Right hindlimb (tissue), 1 donor: ENCODE data around the gene MRPS24.
"Not testable (repeated sequence)": the region's sequence is repeated elsewhere in the genome, so short reads cannot be mapped to it uniquely, and the experiment has no call there.

Source experiments
- DNase-seq: peaks from one replicate; pipeline ENCODE4 v3.0.0-alpha.2; 2018

MRPS24 gene

DNA sequence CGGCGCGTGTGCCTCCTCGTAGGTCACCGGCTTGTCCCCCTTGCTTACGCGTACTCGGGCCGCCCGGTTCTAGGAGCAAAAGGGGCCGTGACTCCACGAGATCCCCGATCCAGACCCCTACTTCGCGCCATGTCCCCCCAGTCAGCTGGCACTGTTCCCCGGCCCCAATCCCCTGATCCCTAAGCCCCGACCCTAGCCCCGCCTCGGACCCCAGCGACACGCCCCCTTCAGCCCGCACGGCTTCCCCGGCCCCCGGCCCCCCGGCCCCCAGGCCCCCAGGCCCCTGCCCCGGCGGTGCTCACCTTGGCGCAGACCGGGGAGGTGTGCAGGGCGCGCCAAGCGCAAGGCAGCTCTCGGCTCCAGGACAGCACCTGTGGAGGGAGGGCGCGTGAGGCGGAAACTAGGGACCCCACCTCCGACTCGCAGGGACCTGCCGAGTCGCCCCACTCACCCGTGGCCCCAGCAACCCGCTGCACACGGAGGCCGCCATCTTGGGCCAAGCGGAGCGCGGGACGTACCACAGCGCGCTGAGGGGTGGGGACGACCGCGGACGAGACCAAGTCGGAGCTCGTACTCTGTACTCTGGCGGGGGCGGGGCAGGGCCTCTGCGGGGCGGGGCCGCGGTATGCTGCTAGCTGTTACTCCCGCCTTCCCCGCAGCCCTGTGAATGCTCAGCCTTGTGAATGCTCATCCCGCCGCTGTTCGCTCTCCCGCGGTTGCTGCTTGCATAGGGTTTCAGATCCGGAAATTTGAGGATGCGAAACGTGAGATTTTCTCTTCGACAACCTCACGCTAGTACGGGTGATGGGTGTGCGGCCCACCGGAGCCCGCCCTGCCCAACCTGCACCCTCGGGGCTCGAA is at the start of gene MRPS24:
TSS of gene MRPS24 (minus strand) at position 512 of the 861 bp plus-strand sequence. CDS start at position 490, 22 bp downstream.
- peak; percentile 97 for DNase-seq

DNA sequence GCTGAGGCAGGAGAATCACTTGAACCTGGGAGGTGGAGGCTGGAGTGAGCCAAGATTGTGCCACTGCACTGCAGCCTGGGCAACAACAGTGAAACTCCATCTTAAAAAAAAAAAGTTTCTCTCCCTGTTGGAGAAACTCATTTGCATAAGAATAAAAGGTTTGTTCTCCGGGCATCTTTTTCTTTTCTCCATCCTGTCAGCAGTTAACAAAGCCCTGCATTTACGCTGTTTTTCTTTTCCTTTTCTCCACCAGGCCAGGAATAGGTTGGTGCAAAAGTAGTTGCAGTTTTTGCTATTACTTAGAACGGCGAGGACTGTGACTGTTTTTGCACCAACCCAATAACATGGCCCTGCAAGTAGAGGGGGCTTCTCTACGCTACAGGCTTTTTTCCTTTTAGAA is 46.6 kb upstream of the MRPS24 start:
- no peak for DNase-seq

DNA sequence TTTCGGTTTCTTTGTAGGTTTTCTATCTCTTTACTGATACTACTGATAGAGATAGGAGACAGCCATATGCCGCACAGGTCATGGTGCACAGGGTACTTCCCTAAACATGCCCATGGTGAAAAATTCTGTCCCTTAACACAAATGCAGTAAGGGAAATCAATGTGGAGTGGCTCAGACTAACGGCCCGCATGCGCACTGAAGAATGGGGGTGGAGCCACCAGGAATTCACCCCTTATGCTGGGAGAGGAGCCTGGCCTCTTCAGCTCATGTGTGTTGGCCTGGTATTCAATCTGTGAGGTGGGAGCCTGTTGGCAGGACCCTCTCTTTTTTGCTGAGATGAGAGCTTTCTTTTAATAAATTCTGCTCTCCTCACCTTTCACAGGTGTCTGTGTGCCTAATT is 45.5 kb upstream of the MRPS24 start:
- DNase-seq = no peak

DNA sequence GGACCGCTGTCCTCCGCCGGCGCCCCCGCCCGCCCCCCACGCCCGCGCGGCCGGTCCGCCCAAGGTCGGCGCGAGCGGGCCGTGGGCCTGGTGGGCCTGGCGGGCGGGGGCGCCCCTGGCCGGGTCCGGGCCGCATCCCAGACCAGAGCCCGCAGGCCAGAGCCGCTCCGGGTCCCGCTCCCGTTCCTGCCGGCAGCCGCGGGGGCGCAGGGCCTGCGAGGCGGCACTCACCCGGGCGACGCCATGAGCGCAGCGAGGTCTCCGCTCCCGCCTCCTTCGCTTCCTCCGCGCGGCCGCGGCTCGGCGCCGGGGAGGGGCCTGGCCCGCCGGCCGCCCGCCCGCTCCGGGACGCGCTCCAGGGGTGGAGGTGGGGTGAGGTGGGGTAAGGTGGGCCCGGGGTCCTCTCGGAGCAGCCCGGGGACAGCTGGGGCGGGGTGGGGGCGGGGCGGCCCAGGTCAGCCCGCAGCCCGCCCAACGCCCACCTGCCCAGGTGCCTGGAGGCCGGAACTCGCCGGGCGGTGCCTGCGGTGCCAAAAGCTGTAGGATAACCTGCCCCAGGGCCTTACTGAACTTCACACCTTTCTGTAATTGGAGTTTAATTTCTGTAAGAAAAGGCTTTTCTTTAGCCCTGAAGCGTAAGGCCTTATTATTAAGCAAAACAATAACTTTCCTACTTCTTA is 37.2 kb upstream of the MRPS24 start, which contains the start of gene URGCP:
TSS of gene URGCP (minus strand) at position 266 of the 680 bp plus-strand sequence. CDS start at position 245, 21 bp downstream.
- DNase-seq = peak; percentile 59

DNA sequence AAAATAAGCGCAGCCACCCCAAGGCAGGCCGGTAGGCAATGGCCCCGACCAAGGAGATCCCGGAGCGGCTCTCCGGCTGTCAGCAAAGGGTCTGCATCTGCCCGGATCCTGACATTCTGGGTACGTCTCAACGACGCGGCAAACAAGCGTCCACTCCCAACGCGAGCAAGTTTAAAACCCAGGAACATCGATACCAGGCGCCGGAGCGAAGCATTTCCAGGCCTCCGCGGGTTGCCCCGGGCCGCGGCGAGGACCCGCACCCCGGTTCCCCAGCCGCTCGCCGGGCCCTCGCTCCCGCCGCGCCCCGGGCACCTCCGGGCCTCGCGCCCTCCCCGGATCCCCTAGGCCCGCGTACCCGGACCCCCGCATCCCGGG is 36.6 kb upstream of the MRPS24 start:
- DNase-seq = peak; percentile 65

DNA sequence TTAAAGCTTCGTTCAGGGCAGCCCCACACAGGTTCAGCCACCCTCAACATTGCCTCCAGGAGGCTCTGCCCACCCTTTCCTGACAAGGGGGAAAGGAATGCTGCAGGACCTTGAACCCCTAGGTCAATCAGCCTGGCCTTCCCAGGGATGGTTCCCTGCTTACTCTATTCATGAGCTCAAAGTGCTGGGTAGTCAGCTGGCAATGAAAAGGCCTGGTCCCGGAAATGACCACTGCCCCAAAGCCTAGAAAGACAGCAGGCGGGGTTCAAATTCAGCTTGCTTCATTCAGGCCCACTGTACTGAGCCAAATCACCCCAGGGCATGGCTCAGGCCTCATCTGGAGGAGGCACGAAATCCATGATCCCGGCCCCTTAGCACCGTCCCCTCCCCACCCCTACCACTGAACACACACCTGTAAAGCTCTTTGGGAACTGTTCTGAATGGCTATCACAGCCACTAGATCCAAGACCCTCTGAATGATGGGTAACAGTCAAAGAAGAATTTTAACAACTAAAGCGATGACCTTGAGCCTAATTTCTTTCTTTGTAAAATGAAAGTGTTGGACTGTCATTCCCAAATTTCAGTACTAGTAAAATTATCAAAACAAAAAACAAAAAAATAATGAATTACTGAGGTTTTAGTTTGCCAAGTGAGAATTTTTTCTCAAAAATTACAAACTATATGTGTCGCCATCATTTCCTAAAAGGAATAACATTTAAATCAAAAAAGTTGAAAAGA is 36.1 kb upstream of the MRPS24 start:
- no peak for DNase-seq

DNA sequence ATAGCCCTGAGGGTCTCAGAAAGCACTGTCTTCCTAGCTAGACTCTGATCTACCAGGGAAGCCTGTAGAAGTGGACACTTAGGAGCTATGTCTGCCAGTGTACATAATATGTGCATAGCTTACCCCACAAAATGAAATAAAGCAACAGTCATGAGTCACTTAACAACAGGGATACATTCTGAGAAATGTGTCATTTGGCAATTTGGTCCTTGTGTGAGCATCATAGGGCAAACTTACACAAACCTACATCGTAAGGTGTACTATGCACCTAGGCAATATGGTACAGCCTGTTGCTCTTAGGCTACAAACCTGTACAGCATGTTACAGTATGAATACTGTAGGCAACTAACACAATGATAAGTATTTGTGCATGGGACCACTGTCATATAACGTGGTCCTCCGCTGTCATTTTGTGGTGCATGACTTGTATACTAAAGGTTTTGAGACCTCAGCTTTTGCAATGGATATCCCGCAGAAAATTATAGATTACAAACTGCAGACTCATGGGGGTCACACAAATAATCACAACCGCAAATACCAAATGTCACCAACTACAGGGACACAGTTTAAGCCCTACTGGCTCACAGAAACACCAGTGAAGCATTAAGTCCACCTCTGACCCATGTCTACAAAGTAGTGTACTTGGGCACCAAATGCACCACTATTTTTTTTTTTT is 35.4 kb upstream of the MRPS24 start:
- DNase-seq = no peak

DNA sequence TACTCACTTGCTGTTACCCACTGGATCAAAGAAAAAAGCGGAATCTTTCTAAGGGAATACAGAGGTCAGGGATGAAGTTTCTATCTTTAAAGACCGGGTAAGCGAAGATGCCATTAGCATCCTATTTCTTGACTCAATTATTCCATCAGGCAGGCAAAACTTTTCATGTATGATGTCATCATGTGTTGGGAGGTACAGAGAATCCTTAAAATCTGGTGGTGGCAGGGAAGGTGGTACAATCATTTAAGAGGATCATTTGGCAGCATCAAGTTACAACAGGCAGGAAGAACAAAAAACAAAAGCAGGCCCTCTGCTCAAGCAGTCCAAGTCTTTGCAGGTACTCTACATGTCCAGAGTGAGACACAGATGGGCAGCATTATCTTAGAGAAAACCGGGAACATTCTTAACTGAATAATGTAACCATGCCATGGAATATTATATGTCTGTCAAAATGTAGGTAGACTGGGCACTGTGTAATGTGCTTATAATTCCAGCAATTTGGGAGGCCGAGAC is 33.3 kb upstream of the MRPS24 start:
- no peak for DNase-seq

DNA sequence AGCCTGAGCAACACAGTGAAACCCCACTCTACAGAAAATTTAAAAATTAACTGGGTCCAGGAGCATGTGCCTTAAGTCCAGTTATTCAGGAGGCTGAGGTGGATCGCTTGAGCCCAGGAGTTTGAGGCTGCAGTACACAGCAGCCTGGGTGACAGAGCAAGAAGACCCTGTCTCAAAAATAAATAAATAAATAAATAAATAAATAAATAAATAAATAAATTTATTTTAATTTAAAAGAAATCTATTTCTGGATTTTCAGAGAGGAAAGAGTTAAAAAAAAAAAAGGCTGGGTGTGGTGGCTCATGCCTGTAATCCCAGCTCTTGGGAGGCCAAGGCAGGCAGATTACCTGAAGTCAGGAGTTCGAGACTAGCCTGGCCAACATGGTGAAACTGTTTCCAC is 29.3 kb upstream of the MRPS24 start:
- DNase-seq = not testable (repeated sequence)

DNA sequence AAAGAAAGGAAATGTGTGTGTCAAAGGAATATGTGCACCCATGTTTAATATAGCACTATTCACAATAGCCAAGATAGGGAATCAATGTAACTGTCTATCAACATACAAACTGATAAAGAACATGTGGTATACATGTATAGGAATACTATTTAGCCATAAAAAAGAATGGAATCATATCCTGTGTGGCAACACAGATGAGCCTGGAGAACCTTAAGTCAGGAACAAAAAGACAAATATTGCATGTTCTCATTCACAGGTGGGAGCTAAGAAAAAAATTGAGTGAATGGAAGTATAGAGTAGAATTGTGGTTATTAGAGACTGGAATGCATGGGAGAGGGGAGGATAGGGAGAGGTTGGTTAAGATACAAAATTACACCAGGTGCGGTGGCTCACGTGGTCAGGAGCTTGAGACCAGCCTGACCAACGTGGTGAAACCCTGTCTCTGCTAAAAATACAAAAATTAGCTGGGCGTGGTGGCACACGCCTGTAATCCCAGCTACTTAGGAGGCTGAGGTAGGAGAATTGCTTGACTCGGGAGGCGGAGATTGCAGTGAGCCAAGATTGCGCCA is 26.6 kb upstream of the MRPS24 start:
- DNase-seq = no peak

DNA sequence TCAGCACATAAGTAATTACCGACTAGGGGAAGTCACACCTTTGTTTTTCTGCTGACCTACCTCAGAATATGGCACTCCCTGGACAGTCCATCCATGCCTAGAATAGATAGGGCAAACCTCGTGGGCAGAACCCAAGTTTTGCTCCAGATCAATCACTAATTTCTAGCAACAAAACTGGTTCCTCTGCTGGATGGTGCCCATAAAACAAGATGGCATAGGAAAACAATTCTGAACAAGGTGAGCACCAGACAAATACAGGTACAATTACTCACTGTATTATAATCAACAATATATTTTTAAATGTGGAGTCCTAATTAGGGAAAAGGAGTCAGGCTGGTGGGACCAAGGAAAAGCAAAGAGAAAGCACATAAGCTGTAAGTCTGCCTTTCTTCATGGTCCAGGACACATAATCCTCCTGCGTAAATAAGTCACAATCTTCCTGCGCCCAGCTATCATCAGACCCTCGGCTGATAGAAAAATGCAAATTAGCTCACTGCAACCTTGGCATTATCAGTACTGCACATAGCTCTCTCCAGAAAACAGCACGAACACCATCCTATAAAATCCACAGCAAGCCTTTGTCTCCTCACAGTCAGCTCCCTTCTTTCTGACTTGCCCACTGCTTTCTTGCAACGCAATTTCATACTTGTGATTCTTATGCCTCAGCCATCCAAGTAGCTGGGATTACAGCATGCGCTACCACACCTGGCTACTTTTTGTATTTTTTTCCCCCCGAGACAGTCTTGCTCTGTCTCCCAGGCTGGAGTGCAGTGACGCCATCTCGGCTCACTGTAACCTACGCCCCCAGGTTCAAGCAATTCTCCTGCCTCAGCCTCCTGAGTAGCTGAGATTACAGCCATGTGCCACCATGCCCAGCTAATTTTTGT is 22.0 kb upstream of the MRPS24 start:
- DNase-seq = no peak

DNA sequence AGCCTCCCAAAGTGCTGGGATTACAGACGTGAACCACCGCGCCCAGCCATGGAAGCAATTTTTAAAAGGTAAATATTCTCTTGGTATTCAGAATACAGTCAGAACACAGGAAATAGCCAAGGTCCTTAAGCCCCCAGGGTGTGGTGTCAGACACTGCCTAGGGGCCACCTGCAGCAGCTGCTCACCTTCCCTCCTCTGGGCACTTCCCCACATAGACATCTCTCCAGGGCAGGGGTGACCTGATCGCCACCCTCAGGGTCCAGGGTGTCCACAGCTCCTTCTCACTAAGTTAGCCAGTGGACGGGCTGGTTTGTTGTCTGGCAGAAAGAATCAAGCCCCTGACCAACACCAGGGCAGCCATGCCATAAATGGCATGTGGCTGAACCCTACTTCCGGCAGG is 21.2 kb upstream of the MRPS24 start:
- no peak for DNase-seq

DNA sequence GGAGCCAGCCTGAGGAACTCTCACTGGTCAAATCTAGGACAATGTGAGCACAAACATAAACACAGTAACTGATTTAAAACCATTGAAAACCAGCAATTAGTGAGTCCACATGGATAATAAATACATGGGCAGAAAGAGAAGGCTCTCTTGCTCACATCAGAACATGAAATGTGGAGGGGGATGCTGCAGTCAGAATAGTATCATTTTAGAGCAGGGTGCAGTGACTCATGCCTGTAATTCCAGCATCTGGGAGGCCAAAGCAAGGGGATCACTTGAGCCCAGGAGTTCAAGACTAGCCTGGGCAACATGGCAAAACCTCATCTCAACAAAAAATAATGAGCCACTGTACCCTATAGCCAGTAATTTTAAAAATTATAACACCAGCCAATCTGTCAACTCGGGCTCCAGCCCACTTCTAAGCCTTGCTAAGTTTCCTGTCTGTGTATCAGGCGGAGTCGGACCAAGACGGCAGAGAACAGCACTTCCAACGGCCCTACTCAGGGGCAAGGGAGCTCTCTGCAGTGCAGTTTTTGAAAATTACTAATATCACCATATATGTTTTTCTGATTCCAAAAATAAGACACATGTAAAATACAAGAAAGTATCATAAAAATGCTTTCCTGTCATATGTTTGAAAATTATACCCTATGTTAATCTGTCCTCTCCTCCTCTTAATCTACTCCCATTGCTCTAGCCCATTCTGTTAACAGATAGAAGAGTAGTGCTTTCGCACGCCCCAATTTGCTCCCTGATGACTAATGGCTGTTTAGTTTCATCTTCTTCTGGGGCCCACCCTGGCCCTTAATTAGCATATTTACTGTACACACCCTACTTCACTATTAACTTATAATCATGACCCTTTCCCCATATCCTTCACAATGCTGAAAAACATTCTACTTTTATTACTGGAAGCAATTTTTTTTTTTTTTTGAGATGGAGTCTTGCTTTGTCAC is 20.0 kb upstream of the MRPS24 start:
- no peak for DNase-seq

DNA sequence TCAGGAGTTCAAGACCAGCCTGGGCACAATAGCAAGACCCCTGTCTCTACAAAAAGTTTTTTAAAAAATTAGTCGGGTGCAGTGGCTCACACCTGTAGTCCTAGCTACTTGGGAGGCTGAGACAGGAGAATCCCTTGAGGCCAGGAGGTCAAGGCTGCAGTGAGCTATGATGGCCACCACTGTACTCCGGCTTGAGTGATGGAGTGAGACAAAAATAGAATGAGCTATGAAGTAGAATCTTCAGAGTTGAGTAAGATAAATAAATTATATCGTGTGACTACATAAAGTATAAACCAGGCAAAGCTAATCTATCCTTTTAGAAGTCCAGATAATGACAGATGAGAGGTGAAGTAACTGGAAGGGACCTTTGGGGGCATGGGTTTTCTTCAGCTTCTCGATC is 15.3 kb upstream of the MRPS24 start:
- DNase-seq = no peak

DNA sequence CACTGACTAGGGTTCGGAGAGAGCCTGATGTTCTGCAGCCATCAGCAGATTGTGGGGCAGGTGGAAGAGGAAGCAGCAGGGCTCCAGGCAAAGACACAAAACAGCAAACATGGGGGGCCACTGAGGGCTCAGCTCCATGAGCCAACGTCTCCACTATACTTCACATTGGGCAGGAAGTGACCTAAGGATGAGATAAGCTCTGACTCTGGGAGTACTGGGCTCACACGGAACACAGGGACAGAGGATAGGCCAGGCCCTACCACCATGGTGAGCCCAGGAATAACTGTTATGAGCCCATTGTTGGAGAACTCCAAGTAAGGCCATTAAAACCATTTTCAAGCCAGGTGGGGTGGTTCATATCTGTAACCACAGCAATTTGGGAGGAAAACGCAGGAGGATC is 14.9 kb upstream of the MRPS24 start:
- no peak for DNase-seq

DNA sequence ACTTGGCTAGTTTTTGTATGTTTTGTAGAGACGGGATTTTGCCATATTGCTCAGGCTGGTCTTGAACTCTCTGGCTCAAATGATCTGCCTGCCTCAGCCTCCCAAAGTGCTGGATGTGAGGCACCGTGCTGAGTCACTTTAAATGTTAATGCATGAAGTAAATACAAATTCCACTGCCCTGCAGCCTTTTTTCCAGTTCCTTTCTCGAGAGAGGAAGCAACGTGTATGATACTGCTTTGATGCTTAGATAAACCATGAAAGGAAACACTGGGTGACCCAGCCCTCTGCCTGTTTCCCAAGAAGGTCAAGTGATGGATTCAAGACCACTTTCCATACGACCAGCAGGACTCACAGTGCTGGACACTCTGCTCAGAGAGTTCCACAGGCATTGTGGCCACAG is 11.3 kb upstream of the MRPS24 start:
- DNase-seq = no peak

DNA sequence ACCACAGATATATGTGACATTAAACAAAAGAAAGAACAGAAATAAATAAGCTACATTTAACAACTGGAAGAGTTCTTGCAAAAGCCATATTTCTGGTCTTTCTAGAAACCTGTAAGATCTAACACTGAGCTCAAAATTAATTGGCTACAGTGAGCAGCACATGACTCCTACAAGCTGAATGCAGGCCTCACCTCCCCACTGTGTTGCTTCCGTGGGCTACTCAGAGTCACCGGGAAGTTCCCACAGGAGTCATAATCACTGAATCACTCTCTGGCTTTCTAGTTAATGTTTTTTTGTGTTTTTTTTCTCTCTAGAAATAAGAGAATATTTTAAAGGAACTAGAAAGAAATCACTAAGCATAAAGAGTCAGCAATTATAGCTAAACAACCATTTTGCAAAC is 10.2 kb upstream of the MRPS24 start:
- DNase-seq = no peak

DNA sequence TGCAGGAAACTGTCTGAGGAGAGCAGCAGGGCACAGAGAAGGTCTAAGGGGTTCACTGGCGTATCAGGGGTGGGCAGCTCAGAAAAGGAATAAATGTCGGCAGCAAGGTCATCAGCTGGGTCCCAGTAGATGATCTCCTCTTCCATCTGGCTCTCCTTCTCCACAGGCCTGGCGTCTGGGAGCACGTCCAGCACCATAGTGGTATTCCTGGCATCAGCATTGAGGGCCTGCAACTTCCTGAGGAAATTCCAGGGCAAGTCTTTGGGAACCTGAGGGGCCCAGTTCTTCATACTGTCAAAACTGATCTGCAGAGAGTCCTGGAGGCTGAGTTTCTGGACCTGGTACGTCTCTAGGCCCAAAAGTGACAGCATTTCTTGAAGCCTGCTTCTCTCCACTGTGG is 9.6 kb upstream of the MRPS24 start:
- DNase-seq = no peak

DNA sequence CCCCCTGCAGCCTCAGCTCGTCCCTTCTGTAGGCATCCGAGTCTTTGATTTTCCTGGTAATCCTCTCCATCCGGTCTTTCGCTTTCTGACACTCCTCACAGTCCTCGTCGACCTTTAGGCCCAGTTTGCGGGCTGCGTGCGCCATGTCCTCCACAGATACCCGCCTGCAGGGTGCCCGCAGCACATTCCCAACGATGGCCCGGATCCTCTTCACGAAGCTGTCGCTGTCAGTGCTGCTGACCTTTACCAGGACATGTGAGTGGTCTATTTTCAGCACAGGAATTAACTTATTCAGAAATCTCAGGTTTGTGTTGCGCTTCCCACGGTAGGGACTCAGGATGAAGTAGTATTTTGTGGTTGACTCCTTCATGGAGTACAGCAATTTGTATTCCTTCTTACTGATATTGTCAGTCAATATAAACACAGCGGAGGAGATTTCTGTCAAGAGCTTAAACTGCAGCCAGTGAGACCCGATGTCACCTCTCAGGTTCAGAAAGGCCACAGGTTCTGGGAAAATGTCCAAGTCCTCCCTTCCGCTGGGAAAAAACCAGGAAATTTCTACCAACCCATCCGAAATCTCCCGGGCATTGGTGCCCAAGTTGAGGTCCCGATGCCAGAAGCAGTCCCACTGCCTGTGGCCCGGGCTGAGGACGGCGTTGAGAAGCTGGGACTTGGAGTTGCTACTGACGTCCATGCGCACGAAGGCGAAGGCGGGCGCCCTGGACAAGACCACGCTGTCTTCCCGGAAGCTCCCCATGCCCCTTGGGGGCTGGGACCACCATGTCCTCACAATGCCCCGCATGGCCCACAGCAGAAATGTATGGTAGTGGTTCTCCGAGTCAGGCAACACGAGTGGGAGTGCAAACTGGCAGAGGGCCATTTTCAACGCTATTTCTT is 8.9 kb upstream of the MRPS24 start:
- DNase-seq = no peak
